Calu3 (cell line): ENCODE measurements around the gene SHISA2. TPM values are rescaled to one million over a fixed set of nuclear protein-coding genes. Genes with fewer than 3 reads are reported as not detected.
"Not testable (repeated sequence)": the region's sequence is repeated elsewhere in the genome, so short reads cannot be mapped to it uniquely, and the experiment has no call there.

Source experiments
- BruUV-seq: library from RNA; stranded (reverse); fragments of 400-500 nt; replicated peaks from 2 replicates; lab custom pipeline; 2021; lab: Mats Ljungman, UMichigan
- CTCF ChIA-PET: fragments of 300-600 bp; sonication (Branson Sonifier 250); formaldehyde crosslinking; loops from one replicate; lab custom pipeline; 2022; ENCODE audit warnings: antibody characterized with exemption; lab: Charles Lee
- DNase-seq: peaks from one replicate; pipeline ENCODE4 v3.0.0; 2022
- H3K27ac Mint-ChIP-seq: one replicate; pipeline ENCODE4 v1.8.0; 2022; ENCODE audit warnings: mixed read lengths; ENCODE audit not compliant: unreplicated experiment
- H3K27me3 Mint-ChIP-seq: one replicate; pipeline ENCODE4 v1.8.0; 2022; ENCODE audit warnings: mixed read lengths; ENCODE audit not compliant: unreplicated experiment
- H3K36me3 Mint-ChIP-seq: one replicate; pipeline ENCODE4 v1.8.0; 2022; ENCODE audit warnings: mild to moderate bottlenecking, moderate library complexity, mixed read lengths; ENCODE audit not compliant: insufficient read depth, unreplicated experiment
- H3K4me1 Mint-ChIP-seq: one replicate; pipeline ENCODE4 v1.8.0; 2022; ENCODE audit warnings: mild to moderate bottlenecking, low read depth, mixed read lengths; ENCODE audit not compliant: unreplicated experiment
- H3K4me3 Mint-ChIP-seq: one replicate; pipeline ENCODE4 v1.8.0; 2022; ENCODE audit warnings: mild to moderate bottlenecking, low read depth, moderate library complexity, mixed read lengths; ENCODE audit not compliant: unreplicated experiment
- H3K9me3 Mint-ChIP-seq: one replicate; pipeline ENCODE4 v1.8.0; 2022; ENCODE audit warnings: low read depth, mixed read lengths; ENCODE audit not compliant: unreplicated experiment
- CTCF ChIP-seq: fragments of 200-600 bp; IDR thresholded peaks from one replicate; pipeline ENCODE4 v1.8.0; 2022; ENCODE audit warnings: antibody characterized with exemption; ENCODE audit not compliant: unreplicated experiment
- intact Hi-C: fragments of 100-400 bp; cut with micrococcal nuclease; formaldehyde crosslinking; loops from one replicate; pipeline ENCODE4 v1.10.0; 2022; ENCODE audit not compliant: unreplicated experiment
- total RNA-seq: library from RNA; stranded (reverse); gene quantifications from 2 replicates; pipeline ENCODE4 v1.2.3, GENCODE V29; 2022

SHISA2 gene
- total RNA-seq, 1 experiment from 2014 or later = 23.2 TPM

- no peak overlapping the region for H3K4me3 Mint-ChIP-seq
- H3K9me3 Mint-ChIP-seq = no peaks in the 10 kb centered on the region
- no peaks in the 10 kb centered on the region for H3K36me3 Mint-ChIP-seq
- DNase-seq = no peak
- no peaks in the 10 kb centered on the region for H3K4me1 Mint-ChIP-seq
- intact Hi-C loops = no loop called here
- H3K27me3 Mint-ChIP-seq = no peaks in the 10 kb centered on the region
- no TSS peak for BruUV-seq
- no peak overlapping the region for H3K27ac Mint-ChIP-seq
- TF ChIP-seq CTCF = no peak
- CTCF ChIA-PET = no interaction called here
These were observed 23.7 kb upstream of the SHISA2 start for GRCh38 chr13:26075498-26075897.

- CTCF ChIA-PET = no interaction called here
- H3K9me3 Mint-ChIP-seq = no peaks in the 10 kb centered on the region
- intact Hi-C loops = loop anchor here (5.0 kb wide), 1 partner anchor 322 kb away; no protein-coding TSS in a partner anchor
- no peaks in the 10 kb centered on the region for H3K27me3 Mint-ChIP-seq
- H3K4me3 Mint-ChIP-seq = no peak overlapping the region
- H3K4me1 Mint-ChIP-seq = no peaks in the 10 kb centered on the region
- H3K27ac Mint-ChIP-seq = no peak overlapping the region
- no TSS peak for BruUV-seq
- DNase-seq = peak; percentile 24
- TF ChIP-seq CTCF = no peak
- no peaks in the 10 kb centered on the region for H3K36me3 Mint-ChIP-seq
These were observed 22.9 kb upstream of the SHISA2 start for GRCh38 chr13:26074706-26075105.

GRCh38 chr13:26072335-26072734, 20.5 kb upstream of the SHISA2 start:
- not testable (repeated sequence) for H3K4me3 Mint-ChIP-seq, H3K9me3 Mint-ChIP-seq, H3K4me1 Mint-ChIP-seq, H3K36me3 Mint-ChIP-seq, H3K27ac Mint-ChIP-seq, H3K27me3 Mint-ChIP-seq, DNase-seq, BruUV-seq
- intact Hi-C loops = loop anchor here (5.0 kb wide), 1 partner anchor 320 kb away; no protein-coding TSS in a partner anchor
- CTCF ChIA-PET = interaction anchor here (0.7 kb wide), 1 partner anchor 498 kb away, joined by 3 read pairs; no protein-coding TSS in a partner anchor

- BruUV-seq = no TSS peak
- CTCF ChIA-PET = no interaction called here
- intact Hi-C loops = loop anchor here (5.0 kb wide), 1 partner anchor 319 kb away; no protein-coding TSS in a partner anchor
- no peak overlapping the region for H3K27ac Mint-ChIP-seq
- DNase-seq = no peak
- H3K4me1 Mint-ChIP-seq = no peaks in the 10 kb centered on the region
- no peaks in the 10 kb centered on the region for H3K36me3 Mint-ChIP-seq
- H3K27me3 Mint-ChIP-seq = no peaks in the 10 kb centered on the region
- no peak for TF ChIP-seq CTCF
- H3K9me3 Mint-ChIP-seq = no peaks in the 10 kb centered on the region
- no peak overlapping the region for H3K4me3 Mint-ChIP-seq
These were observed 19.9 kb upstream of the SHISA2 start for GRCh38 chr13:26071691-26072090.

- H3K27me3 Mint-ChIP-seq, H3K27ac Mint-ChIP-seq, CTCF ChIA-PET, BruUV-seq, H3K36me3 Mint-ChIP-seq, H3K9me3 Mint-ChIP-seq, H3K4me1 Mint-ChIP-seq, DNase-seq, H3K4me3 Mint-ChIP-seq: not testable (repeated sequence)
- intact Hi-C loops = loop anchor here (5.0 kb wide), 1 partner anchor 317 kb away; no protein-coding TSS in a partner anchor
These were observed 17.8 kb upstream of the SHISA2 start for GRCh38 chr13:26069642-26070041.

GRCh38 chr13:26068372-26068771, 16.6 kb upstream of the SHISA2 start:
- intact Hi-C loops, H3K9me3 Mint-ChIP-seq, H3K27me3 Mint-ChIP-seq, BruUV-seq, H3K4me3 Mint-ChIP-seq, H3K27ac Mint-ChIP-seq, H3K36me3 Mint-ChIP-seq, DNase-seq, CTCF ChIA-PET, H3K4me1 Mint-ChIP-seq: not testable (repeated sequence)
